GM18505 (cell line): ENCODE data around the gene TMEM120A.

Experiments
- ATAC-seq: cut with Tn5 transposase; IDR thresholded peaks from one replicate; pipeline ENCODE4 v1.9.1; 2021; ENCODE audit not compliant: unreplicated experiment
- POLR2A ChIP-seq: IDR thresholded peaks from 4 replicates; pipeline ENCODE4 v1.6.1; 2011; ENCODE audit warnings: borderline replicate concordance; ENCODE audit not compliant: insufficient read depth, insufficient read length; ENCODE audit errors: extremely low read depth

Gene TMEM120A

GRCh38 chr7:75950111-75950681 is 44.2 kb downstream of the TMEM120A start:
- ATAC-seq = no peak
- no peak for TF ChIP-seq POLR2A

DNA sequence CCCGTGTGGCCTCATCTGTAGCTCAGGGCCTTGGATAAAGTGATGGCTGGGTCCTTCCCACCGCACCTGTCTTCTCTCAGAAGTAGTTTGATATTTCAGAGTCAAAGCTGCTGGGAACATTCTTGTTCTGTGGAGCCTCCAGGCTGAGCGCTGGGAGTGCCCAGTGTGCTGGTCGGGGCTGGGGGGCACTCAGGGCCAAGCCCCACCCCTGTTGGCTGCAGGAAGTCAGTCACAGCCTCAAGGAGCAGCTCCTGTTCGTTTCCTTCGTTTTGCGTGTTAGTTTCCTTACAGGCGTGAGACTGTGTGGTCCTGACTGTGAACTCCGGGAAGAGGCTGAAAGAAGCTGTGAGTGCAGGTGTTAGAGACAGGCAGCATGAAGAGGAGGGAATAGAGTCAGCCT is 46.2 kb downstream of the TMEM120A start:
- TF ChIP-seq POLR2A = no peak
- no peak for ATAC-seq

- TF ChIP-seq POLR2A = no peak
- ATAC-seq = no peak
These were observed 48.1 kb downstream of the TMEM120A start for GRCh38 chr7:75946207-75946855.

DNA sequence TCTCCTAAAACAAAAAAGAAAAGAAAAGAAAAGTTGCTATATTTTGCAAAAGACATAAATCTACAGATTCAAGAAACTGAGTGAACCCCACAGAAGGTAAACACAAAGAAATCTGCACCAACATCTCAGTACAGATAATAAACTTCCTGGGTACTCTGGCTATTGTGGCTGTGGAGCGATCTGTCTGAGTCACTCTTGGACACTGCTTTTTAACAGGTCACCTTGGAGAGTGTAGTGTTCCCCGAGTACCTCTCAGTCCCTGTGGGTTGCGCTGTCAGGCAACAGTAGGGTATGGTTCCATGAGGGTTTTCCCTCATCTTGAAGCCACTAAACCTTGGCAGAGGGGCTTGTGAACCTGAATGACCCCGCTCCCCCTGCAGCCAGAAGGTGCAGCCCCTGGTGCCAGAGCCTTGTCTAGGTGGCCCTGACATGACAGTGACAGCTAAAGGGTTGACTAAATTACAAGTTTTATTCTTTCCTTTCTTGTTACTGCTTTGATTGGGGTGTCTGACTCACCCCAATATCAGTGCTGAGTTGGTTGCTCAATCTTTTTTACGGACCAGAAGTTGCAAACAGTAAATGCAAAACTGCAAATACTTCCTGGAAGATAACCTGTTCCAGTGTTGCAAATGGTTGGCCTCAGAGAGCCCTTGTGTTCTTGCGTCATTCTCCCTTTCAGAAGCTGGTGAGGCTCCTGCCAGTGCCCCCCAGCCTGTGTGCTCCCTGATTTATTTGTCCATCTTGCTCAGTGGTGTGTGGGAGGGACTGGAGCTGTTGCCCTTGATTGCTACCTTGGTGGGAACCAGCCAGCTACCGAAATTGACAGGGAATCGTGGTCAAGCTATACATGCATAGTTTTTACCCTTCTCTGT is 48.9 kb downstream of the TMEM120A start:
- no peak for ATAC-seq
- no peak for TF ChIP-seq POLR2A

DNA sequence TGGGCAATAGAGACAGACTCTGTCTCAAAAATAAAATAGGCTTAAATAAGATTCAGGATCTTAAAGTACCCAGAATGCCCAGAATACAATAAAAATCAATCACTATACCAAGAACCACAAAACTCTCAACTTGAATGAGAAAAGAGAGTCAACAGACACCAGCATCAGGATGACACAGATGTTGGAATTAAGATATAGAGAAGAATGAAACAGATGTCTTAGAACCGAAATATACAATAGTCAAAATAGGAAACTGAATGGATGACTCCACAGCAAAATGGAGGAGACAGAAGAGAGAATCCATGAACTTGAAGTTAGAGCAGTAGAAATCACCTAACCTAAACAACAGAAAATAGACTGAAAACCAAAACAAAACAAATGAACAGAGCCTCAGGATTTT is 49.9 kb downstream of the TMEM120A start:
- ATAC-seq = no peak
- TF ChIP-seq POLR2A = no peak

GRCh38 chr7:75943864-75944263 is 50.5 kb downstream of the TMEM120A start:
- ATAC-seq = no peak
- TF ChIP-seq POLR2A = no peak

GRCh38 chr7:75938921-75939320 is 55.5 kb downstream of the TMEM120A start:
- no peak for ATAC-seq
- TF ChIP-seq POLR2A = no peak

DNA sequence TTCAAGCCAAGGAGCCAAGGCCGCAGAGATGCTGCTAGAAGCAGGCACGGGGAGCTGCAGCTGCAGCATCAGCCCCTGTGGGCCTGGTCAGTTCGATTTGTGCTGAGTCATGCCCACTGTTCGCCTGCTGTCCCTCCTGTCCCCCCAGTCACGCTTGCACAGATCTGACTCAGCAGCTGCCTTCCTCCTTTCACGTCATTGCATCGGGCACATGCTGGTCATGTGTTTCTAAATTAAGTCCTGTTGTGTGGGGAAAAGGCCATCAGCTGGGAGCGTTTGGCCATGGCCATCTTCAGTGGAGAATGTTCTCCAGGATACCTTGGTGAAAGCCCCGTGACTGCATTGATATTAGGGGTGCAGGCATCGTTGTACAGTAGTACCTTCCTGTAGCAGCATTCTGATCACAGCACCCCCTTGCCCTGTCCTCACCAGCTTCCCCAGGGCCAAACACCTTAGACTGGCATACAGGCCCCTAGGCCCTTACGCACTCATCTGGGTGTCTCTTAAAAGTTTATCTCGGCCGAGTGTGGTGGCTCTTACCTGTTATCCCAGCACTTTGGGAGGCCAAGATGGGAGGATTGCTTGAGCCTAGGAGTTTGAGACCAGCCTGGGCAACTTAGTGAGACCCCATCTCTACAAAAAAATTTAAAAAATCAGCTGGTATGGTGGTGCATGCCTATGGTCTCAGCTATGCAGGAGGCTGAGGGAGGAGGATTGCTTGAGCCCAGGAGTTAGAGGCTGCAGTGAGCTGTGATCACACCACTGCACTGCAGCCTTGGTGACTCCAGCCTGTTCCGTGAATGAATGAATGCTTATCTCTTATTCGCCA is 56.2 kb downstream of the TMEM120A start:
- TF ChIP-seq POLR2A = no peak
- no peak for ATAC-seq
